GM19438 (cell line): Measurements from ENCODE around the gene CD69.
"Not testable (repeated sequence)": the region's sequence is repeated elsewhere in the genome, so short reads cannot be mapped to it uniquely, and the experiment has no call there.

ENCODE experiments used
- ATAC-seq: cut with Tn5 transposase; IDR thresholded peaks from one replicate; pipeline ENCODE4 v1.9.1; 2021; ENCODE audit warnings: low read depth; ENCODE audit not compliant: unreplicated experiment

Gene CD69

GRCh38 chr12:9724023-9724422, 36.7 kb downstream of the CD69 start:
- no peak for ATAC-seq

GRCh38 chr12:9721394-9722092, 39.2 kb downstream of the CD69 start:
- peak; percentile 47 for ATAC-seq

- no peak for ATAC-seq
These were observed 40.9 kb downstream of the CD69 start for GRCh38 chr12:9719790-9720189.

- ATAC-seq = no peak
These were observed 41.7 kb downstream of the CD69 start for GRCh38 chr12:9718968-9719367.

- ATAC-seq = no peak
These were observed 43.4 kb downstream of the CD69 start for GRCh38 chr12:9717070-9717925.

GRCh38 chr12:9713032-9713558, 47.6 kb downstream of the CD69 start:
- peak; percentile 65 for ATAC-seq

- no peak for ATAC-seq
These were observed 49.0 kb downstream of the CD69 start for GRCh38 chr12:9711664-9712063.

- ATAC-seq = no peak
These were observed 49.9 kb downstream of the CD69 start for GRCh38 chr12:9710584-9711375.

- no peak for ATAC-seq
These were observed 51.8 kb downstream of the CD69 start for GRCh38 chr12:9708853-9709252.

GRCh38 chr12:9707864-9708808, 52.6 kb downstream of the CD69 start:
- ATAC-seq = no peak

GRCh38 chr12:9707356-9707755, 53.3 kb downstream of the CD69 start:
- ATAC-seq = no peak

GRCh38 chr12:9706086-9706685, 54.5 kb downstream of the CD69 start:
- ATAC-seq = no peak

- not testable (repeated sequence) for ATAC-seq
These were observed 56.1 kb downstream of the CD69 start for GRCh38 chr12:9704561-9704960.
